Thyroid gland (tissue), 4 donors: ENCODE results near the gene CAMKMT. TPM values are rescaled to one million over a fixed set of nuclear protein-coding genes. Genes with fewer than 3 reads are reported as not detected.

ENCODE experiments used
- DNase-seq, 2 donors: peaks; one replicate each; pipeline ENCODE4 v3.0.0-alpha.2; 2019
- H3K27ac ChIP-seq, 3 donors: fragments of 200-600 bp; sonication (generic); 1 replicate in 2 of 3; 2 replicates in 1 of 3; pipeline ENCODE4 v1.5.1; 2016 to 2019; ENCODE audit warnings: mild to moderate bottlenecking in 1 of 3, moderate library complexity in 1 of 3
- H3K27me3 ChIP-seq: fragments of 200-600 bp; sonication (generic); one replicate; pipeline ENCODE4 v1.5.1; 2019
- H3K36me3 ChIP-seq, 2 donors: fragments of 200-600 bp; sonication (generic); one replicate each; pipeline ENCODE4 v1.5.1; 2016 to 2019
- H3K4me1 ChIP-seq, 2 donors: fragments of 200-600 bp; sonication (generic); one replicate each; pipeline ENCODE4 v1.5.1; 2017 to 2019
- H3K4me3 ChIP-seq, 3 donors: fragments of 200-600 bp; sonication (generic); replicated peaks in 1 of 3; 1 replicate in 2 of 3; 2 replicates in 1 of 3; pipeline ENCODE4 v1.5.1; 2016; ENCODE audit warnings: mild to moderate bottlenecking in 1 of 3
- H3K9me3 ChIP-seq: fragments of 200-600 bp; sonication (generic); one replicate; pipeline ENCODE4 v1.5.1; 2017
- POLR2A ChIP-seq, 2 donors: fragments of 450-650 bp; IDR thresholded peaks; one replicate each; pipeline ENCODE4 v1.6.1; 2017; ENCODE audit warnings: antibody characterized with exemption in 2 of 2, mild to moderate bottlenecking in 2 of 2, moderate library complexity in 1 of 2
- WGBS, 2 donors: methylation state at CpG; one replicate each; pipeline ENCODE4 v1.1.5; 2017; 5-methylcytosine and 5-hydroxymethylcytosine counted together
- intact Hi-C: fragments of 100-400 bp; cut with DNase I; formaldehyde crosslinking; loops from one replicate; pipeline ENCODE4 v1.15.1; 2023
- total RNA-seq, 4 donors: library from RNA; depleted of rRNA; stranded (reverse); fragments of >200 nt; gene quantifications; one replicate each; pipeline ENCODE4 v1.2.3, GENCODE V29; 2016
- TF ChIP-seq, protein P1 (sequence below), 6 experiments: fragments of 200-600 bp in 3 of 6; fragments of 450-650 bp in 3 of 6; sonication (generic) in 3 of 6; IDR thresholded peaks; one replicate each; pipeline ENCODE4 v1.5.1; 2016 to 2019; ENCODE audit warnings: antibody characterized with exemption in 6 of 6, mild to moderate bottlenecking in 2 of 6, inconsistent platforms in 1 of 6, moderate library complexity in 1 of 6

The CAMKMT gene
- total RNA-seq, 4 donors from 2014 or later = 13.5 to 23.7 (median 17.2) TPM

- no peak overlapping the region for H3K27ac ChIP-seq
- 96 to 100% methylated on average over 2 of the region's 2 CpGs for WGBS, 2 donors
- intact Hi-C loops = no loop called here
- no peaks in the 10 kb centered on the region for H3K9me3 ChIP-seq
- no peaks in the 10 kb centered on the region for H3K36me3 ChIP-seq
- H3K4me3 ChIP-seq = no peak overlapping the region
- no peak for DNase-seq
- H3K4me1 ChIP-seq = no peaks in the 10 kb centered on the region
- no peaks in the 10 kb centered on the region for H3K27me3 ChIP-seq
- TF ChIP-seq, protein P1, sequence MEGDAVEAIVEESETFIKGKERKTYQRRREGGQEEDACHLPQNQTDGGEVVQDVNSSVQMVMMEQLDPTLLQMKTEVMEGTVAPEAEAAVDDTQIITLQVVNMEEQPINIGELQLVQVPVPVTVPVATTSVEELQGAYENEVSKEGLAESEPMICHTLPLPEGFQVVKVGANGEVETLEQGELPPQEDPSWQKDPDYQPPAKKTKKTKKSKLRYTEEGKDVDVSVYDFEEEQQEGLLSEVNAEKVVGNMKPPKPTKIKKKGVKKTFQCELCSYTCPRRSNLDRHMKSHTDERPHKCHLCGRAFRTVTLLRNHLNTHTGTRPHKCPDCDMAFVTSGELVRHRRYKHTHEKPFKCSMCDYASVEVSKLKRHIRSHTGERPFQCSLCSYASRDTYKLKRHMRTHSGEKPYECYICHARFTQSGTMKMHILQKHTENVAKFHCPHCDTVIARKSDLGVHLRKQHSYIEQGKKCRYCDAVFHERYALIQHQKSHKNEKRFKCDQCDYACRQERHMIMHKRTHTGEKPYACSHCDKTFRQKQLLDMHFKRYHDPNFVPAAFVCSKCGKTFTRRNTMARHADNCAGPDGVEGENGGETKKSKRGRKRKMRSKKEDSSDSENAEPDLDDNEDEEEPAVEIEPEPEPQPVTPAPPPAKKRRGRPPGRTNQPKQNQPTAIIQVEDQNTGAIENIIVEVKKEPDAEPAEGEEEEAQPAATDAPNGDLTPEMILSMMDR (IDR thresholded peaks at IDR 0.05) = no peak
- TF ChIP-seq POLR2A (IDR thresholded peaks at IDR 0.05) = no peak
Measured at GRCh38 chr2:44639399-44639798, 277.7 kb downstream of the CAMKMT start.

DNA sequence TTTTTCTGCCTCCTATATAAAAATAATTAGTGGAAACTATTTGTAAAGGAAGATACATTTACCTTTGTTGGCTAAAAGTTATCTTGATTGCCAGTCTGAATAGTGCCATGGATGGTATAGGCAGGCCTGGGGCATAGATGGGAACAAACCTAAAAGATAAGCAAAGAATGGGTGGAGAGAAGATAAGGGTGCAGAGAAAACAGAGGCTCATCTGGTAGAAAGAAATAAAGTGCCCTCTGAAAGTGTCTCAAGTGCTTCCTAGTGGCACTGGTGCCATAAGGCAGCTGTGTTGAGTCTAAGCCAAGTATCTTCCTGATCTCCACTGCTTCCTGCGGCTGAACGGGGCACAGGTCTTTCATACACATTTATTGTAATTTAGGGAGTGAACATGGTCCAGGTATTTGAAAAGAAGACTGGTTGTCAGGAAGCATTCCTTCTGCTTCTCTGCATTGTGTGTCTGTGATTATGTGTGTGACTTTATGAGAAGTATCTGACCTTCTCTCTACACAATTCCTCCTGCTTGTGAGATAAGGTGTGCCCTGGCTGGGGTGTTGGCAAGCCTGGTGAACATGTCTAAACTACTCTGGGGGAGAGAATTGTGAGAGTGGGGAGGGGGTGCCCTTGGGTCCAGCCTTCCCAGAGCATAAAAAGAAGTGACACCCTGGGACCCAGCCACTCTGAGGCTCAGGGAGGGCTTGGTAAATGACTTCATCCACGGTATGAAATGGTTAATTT lies 280.5 kb downstream of the CAMKMT start:
- no peak for DNase-seq
- intact Hi-C loops = no loop called here
- no peaks in the 10 kb centered on the region for H3K9me3 ChIP-seq
- 53% methylated on average over 3 of the region's 3 CpGs for WGBS, 2 donors
- no peaks in the 10 kb centered on the region for H3K4me1 ChIP-seq
- H3K36me3 ChIP-seq = no peaks in the 10 kb centered on the region
- H3K4me3 ChIP-seq = no peak overlapping the region
- no peaks in the 10 kb centered on the region for H3K27me3 ChIP-seq
- TF ChIP-seq POLR2A (IDR thresholded peaks at IDR 0.05) = no peak
- TF ChIP-seq, protein P1 (IDR thresholded peaks at IDR 0.05) = no peak
- H3K27ac ChIP-seq = no peak overlapping the region

- no peak overlapping the region for H3K4me3 ChIP-seq
- no peaks in the 10 kb centered on the region for H3K27me3 ChIP-seq
- H3K36me3 ChIP-seq = no peaks in the 10 kb centered on the region
- intact Hi-C loops = no loop called here
- H3K4me1 ChIP-seq = no peaks in the 10 kb centered on the region
- DNase-seq = no peak
- H3K27ac ChIP-seq = no peak overlapping the region
- TF ChIP-seq POLR2A (IDR thresholded peaks at IDR 0.05) = no peak
- TF ChIP-seq, protein P1 (IDR thresholded peaks at IDR 0.05) = no peak
- WGBS, 2 donors = 83 to 90% methylated on average over 2 of the region's 2 CpGs
- no peaks in the 10 kb centered on the region for H3K9me3 ChIP-seq
Measured at GRCh38 chr2:44645937-44646336, 284.2 kb downstream of the CAMKMT start.

- TF ChIP-seq, protein P1 (IDR thresholded peaks at IDR 0.05) = no peak
- TF ChIP-seq POLR2A (IDR thresholded peaks at IDR 0.05) = no peak
- Histone ChIP-seq H3K4me1 (no peaks in the 10 kb centered on the region), H3K27me3 (no peaks in the 10 kb centered on the region), H3K27ac (no peak overlapping the region), H3K4me3 (no peak overlapping the region), H3K9me3 (no peaks in the 10 kb centered on the region), H3K36me3 (no peaks in the 10 kb centered on the region)
- intact Hi-C loops = no loop called here
- DNase-seq = no peak
- WGBS, 2 donors = 73 to 77% methylated on average over 2 of the region's 2 CpGs
Measured at GRCh38 chr2:44649381-44649780, 287.6 kb downstream of the CAMKMT start.

- H3K4me3 ChIP-seq = no peak overlapping the region
- no peak for DNase-seq
- no peaks in the 10 kb centered on the region for H3K36me3 ChIP-seq
- peaks cover 0 to under 1% of the 10 kb centered on the region in 2 donors for H3K4me1 ChIP-seq
- no peaks in the 10 kb centered on the region for H3K27me3 ChIP-seq
- TF ChIP-seq, protein P1 (IDR thresholded peaks at IDR 0.05) = no peak
- no peak for TF ChIP-seq POLR2A (IDR thresholded peaks at IDR 0.05)
- intact Hi-C loops = no loop called here
- WGBS, 2 donors = 74 to 79% methylated on average over 1 of the region's 1 CpG
- H3K9me3 ChIP-seq = no peaks in the 10 kb centered on the region
- H3K27ac ChIP-seq = no peak overlapping the region
Measured at GRCh38 chr2:44650796-44651195, 289.0 kb downstream of the CAMKMT start.
